ENCODE results near the gene ADAM30.

The ADAM30 gene

GRCh38 chr1:119885903-119886783, 10.2 kb downstream of the ADAM30 start:
- Histone ChIP-seq H4K8ac (ENCODE audit: low read depth, low read length) (no peak overlapping the region), H4K5ac (ENCODE audit: low read length) (no peak overlapping the region), H2BK15ac (replicated peaks; ENCODE audit: low read depth) (no peak overlapping the region), H2BK5ac (ENCODE audit: low read length) (no peak overlapping the region), H3K4me2 (ENCODE audit: low read length) (no peak overlapping the region), H3K9ac (ENCODE audit: low read length) (no peak overlapping the region), H3K23ac (ENCODE audit: low read length) (no peak overlapping the region), H3K79me1 (ENCODE audit: low read length) (no peaks in the 10 kb centered on the region), H3K27me3 (ENCODE audit: insufficient read depth, low read length, poor library complexity) (no peaks in the 10 kb centered on the region), H3K18ac (ENCODE audit: low read length) (no peak overlapping the region), H3K27ac (ENCODE audit: low read depth, low read length) (no peak overlapping the region), H3K4me1 (ENCODE audit: control insufficient read depth, low read depth, low read length) (no peaks in the 10 kb centered on the region), H2BK120ac (ENCODE audit: low read depth, low read length) (no peak overlapping the region), H3K79me2 (ENCODE audit: control insufficient read depth, insufficient read depth, low read length) (no peaks in the 10 kb centered on the region), H3K36me3 (ENCODE audit: control insufficient read depth, insufficient read depth, low read length) (no peaks in the 10 kb centered on the region), H2AK5ac (ENCODE audit: low read length) (no peak overlapping the region), H3K4me3 (ENCODE audit: low read length) (no peak overlapping the region), H3K56ac (ENCODE audit: low read length) (no peak overlapping the region), H3K4ac (ENCODE audit: low read depth, low read length) (no peak overlapping the region)
- DNase-seq, result peak; percentile 60
- WGBS (ENCODE audit: extremely low coverage, insufficient coverage, low lambda C conversion rate), result no CpG with 5 or more reads among the region's 11 CpGs

GRCh38 chr1:119884711-119885110, 11.6 kb downstream of the ADAM30 start:
- H3K27ac ChIP-seq (ENCODE audit: low read depth, low read length), result no peak overlapping the region
- H3K4me3 ChIP-seq (ENCODE audit: low read length), result no peak overlapping the region
- no CpG with 5 or more reads among the region's 2 CpGs for WGBS (ENCODE audit: extremely low coverage, insufficient coverage, low lambda C conversion rate)
- no peak overlapping the region for H2AK5ac ChIP-seq (ENCODE audit: low read length)
- H3K79me1 ChIP-seq (ENCODE audit: low read length), result no peaks in the 10 kb centered on the region
- H4K5ac ChIP-seq (ENCODE audit: low read length), result no peak overlapping the region
- no peaks in the 10 kb centered on the region for H3K27me3 ChIP-seq (ENCODE audit: insufficient read depth, low read length, poor library complexity)
- no peak overlapping the region for H3K4ac ChIP-seq (ENCODE audit: low read depth, low read length)
- H2BK15ac ChIP-seq (replicated peaks; ENCODE audit: low read depth), result no peak overlapping the region
- H3K79me2 ChIP-seq (ENCODE audit: control insufficient read depth, insufficient read depth, low read length), result no peaks in the 10 kb centered on the region
- H4K8ac ChIP-seq (ENCODE audit: low read depth, low read length), result no peak overlapping the region
- no peak overlapping the region for H3K18ac ChIP-seq (ENCODE audit: low read length)
- H2BK120ac ChIP-seq (ENCODE audit: low read depth, low read length), result no peak overlapping the region
- H3K23ac ChIP-seq (ENCODE audit: low read length), result no peak overlapping the region
- H3K36me3 ChIP-seq (ENCODE audit: control insufficient read depth, insufficient read depth, low read length), result no peaks in the 10 kb centered on the region
- H3K9ac ChIP-seq (ENCODE audit: low read length), result no peak overlapping the region
- H3K56ac ChIP-seq (ENCODE audit: low read length), result no peak overlapping the region
- H3K4me2 ChIP-seq (ENCODE audit: low read length), result no peak overlapping the region
- no peaks in the 10 kb centered on the region for H3K4me1 ChIP-seq (ENCODE audit: control insufficient read depth, low read depth, low read length)
- no peak overlapping the region for H2BK5ac ChIP-seq (ENCODE audit: low read length)
- no peak for DNase-seq

- Histone ChIP-seq H3K9ac (ENCODE audit: low read length) (no peak overlapping the region), H3K27me3 (ENCODE audit: insufficient read depth, low read length, poor library complexity) (no peaks in the 10 kb centered on the region), H3K23ac (ENCODE audit: low read length) (no peak overlapping the region), H2BK15ac (replicated peaks; ENCODE audit: low read depth) (no peak overlapping the region), H3K79me2 (ENCODE audit: control insufficient read depth, insufficient read depth, low read length) (no peaks in the 10 kb centered on the region), H3K4me1 (ENCODE audit: control insufficient read depth, low read depth, low read length) (no peaks in the 10 kb centered on the region), H2BK120ac (ENCODE audit: low read depth, low read length) (no peak overlapping the region), H3K56ac (ENCODE audit: low read length) (no peak overlapping the region), H2BK5ac (ENCODE audit: low read length) (no peak overlapping the region), H3K36me3 (ENCODE audit: control insufficient read depth, insufficient read depth, low read length) (no peaks in the 10 kb centered on the region), H2AK5ac (ENCODE audit: low read length) (no peak overlapping the region), H3K27ac (ENCODE audit: low read depth, low read length) (no peak overlapping the region), H3K4ac (ENCODE audit: low read depth, low read length) (no peak overlapping the region), H3K4me2 (ENCODE audit: low read length) (no peak overlapping the region), H3K4me3 (ENCODE audit: low read length) (no peak overlapping the region), H4K5ac (ENCODE audit: low read length) (no peak overlapping the region), H3K79me1 (ENCODE audit: low read length) (no peaks in the 10 kb centered on the region), H4K8ac (ENCODE audit: low read depth, low read length) (no peak overlapping the region), H3K18ac (ENCODE audit: low read length) (no peak overlapping the region)
- WGBS (ENCODE audit: extremely low coverage, insufficient coverage, low lambda C conversion rate), result no CpG with 5 or more reads among the region's 3 CpGs
- no peak for DNase-seq
Observed at GRCh38 chr1:119883826-119884225, 12.5 kb downstream of the ADAM30 start.

- no peak overlapping the region for H2AK5ac ChIP-seq (ENCODE audit: low read length)
Observed at GRCh38 chr1:119882132-119883049, 13.9 kb downstream of the ADAM30 start.

GRCh38 chr1:119879510-119880434, 16.5 kb downstream of the ADAM30 start:
- H3K79me2 ChIP-seq (ENCODE audit: control insufficient read depth, insufficient read depth, low read length), result no peaks in the 10 kb centered on the region
- no peak overlapping the region for H3K4ac ChIP-seq (ENCODE audit: low read depth, low read length)
- H2AK5ac ChIP-seq (ENCODE audit: low read length), result no peak overlapping the region
- no peaks in the 10 kb centered on the region for H3K27me3 ChIP-seq (ENCODE audit: insufficient read depth, low read length, poor library complexity)
- DNase-seq, result no peak
- no peak overlapping the region for H3K4me3 ChIP-seq (ENCODE audit: low read length)
- H3K27ac ChIP-seq (ENCODE audit: low read depth, low read length), result no peak overlapping the region
- H4K8ac ChIP-seq (ENCODE audit: low read depth, low read length), result no peak overlapping the region
- no peak overlapping the region for H3K56ac ChIP-seq (ENCODE audit: low read length)
- H3K4me2 ChIP-seq (ENCODE audit: low read length), result no peak overlapping the region
- no peak overlapping the region for H2BK5ac ChIP-seq (ENCODE audit: low read length)
- no peak overlapping the region for H3K23ac ChIP-seq (ENCODE audit: low read length)
- H2BK120ac ChIP-seq (ENCODE audit: low read depth, low read length), result no peak overlapping the region
- no peak overlapping the region for H2BK15ac ChIP-seq (replicated peaks; ENCODE audit: low read depth)
- no CpG with 5 or more reads among the region's 12 CpGs for WGBS (ENCODE audit: extremely low coverage, insufficient coverage, low lambda C conversion rate)
- H3K4me1 ChIP-seq (ENCODE audit: control insufficient read depth, low read depth, low read length), result no peaks in the 10 kb centered on the region
- no peaks in the 10 kb centered on the region for H3K36me3 ChIP-seq (ENCODE audit: control insufficient read depth, insufficient read depth, low read length)
- H3K79me1 ChIP-seq (ENCODE audit: low read length), result no peaks in the 10 kb centered on the region
- no peak overlapping the region for H3K18ac ChIP-seq (ENCODE audit: low read length)
- H4K5ac ChIP-seq (ENCODE audit: low read length), result no peak overlapping the region
- H3K9ac ChIP-seq (ENCODE audit: low read length), result no peak overlapping the region

More at GRCh38 chr1:119882132-119883049, 13.9 kb downstream of the ADAM30 start:
- no peaks in the 10 kb centered on the region for H3K79me2 ChIP-seq (ENCODE audit: control insufficient read depth, insufficient read depth, low read length)
- H4K5ac ChIP-seq (ENCODE audit: low read length), result no peak overlapping the region
- H2BK5ac ChIP-seq (ENCODE audit: low read length), result no peak overlapping the region
- no peaks in the 10 kb centered on the region for H3K4me1 ChIP-seq (ENCODE audit: control insufficient read depth, low read depth, low read length)
- H3K27ac ChIP-seq (ENCODE audit: low read depth, low read length), result no peak overlapping the region
- no CpG with 5 or more reads among the region's 5 CpGs for WGBS (ENCODE audit: extremely low coverage, insufficient coverage, low lambda C conversion rate)
- H3K4me3 ChIP-seq (ENCODE audit: low read length), result no peak overlapping the region
- no peaks in the 10 kb centered on the region for H3K36me3 ChIP-seq (ENCODE audit: control insufficient read depth, insufficient read depth, low read length)
- DNase-seq, result no peak
- H3K27me3 ChIP-seq (ENCODE audit: insufficient read depth, low read length, poor library complexity), result no peaks in the 10 kb centered on the region
- H3K79me1 ChIP-seq (ENCODE audit: low read length), result no peaks in the 10 kb centered on the region
- no peak overlapping the region for H3K4me2 ChIP-seq (ENCODE audit: low read length)
- H3K56ac ChIP-seq (ENCODE audit: low read length), result no peak overlapping the region
- no peak overlapping the region for H2BK15ac ChIP-seq (replicated peaks; ENCODE audit: low read depth)
- no peak overlapping the region for H3K9ac ChIP-seq (ENCODE audit: low read length)
- H3K23ac ChIP-seq (ENCODE audit: low read length), result no peak overlapping the region
- no peak overlapping the region for H2BK120ac ChIP-seq (ENCODE audit: low read depth, low read length)
- H3K18ac ChIP-seq (ENCODE audit: low read length), result no peak overlapping the region
- no peak overlapping the region for H4K8ac ChIP-seq (ENCODE audit: low read depth, low read length)
- no peak overlapping the region for H3K4ac ChIP-seq (ENCODE audit: low read depth, low read length)
